ENCODE data around the gene GTSF1L.

Gene GTSF1L

DNA sequence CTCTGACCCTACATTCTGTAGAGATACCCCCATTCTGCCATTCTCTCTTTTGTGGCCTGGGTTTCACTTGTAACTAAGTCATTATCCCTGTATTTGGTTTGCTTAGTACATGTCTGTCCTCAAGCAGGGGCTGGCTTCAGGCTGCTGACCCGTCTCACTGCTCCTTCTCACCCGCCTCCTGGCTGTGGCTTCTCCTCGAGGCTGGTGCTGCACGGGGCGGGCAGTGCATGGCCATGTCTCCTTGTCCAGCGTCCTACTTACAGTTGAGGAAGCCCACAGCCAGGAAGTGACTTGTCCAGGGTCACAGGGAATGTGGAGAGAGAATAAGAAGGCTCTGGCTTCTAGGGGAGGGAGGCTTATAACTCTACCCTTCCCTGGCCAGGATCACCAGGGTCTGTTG, 11.3 kb downstream of the GTSF1L start:
- DNase-seq: no peak

DNA sequence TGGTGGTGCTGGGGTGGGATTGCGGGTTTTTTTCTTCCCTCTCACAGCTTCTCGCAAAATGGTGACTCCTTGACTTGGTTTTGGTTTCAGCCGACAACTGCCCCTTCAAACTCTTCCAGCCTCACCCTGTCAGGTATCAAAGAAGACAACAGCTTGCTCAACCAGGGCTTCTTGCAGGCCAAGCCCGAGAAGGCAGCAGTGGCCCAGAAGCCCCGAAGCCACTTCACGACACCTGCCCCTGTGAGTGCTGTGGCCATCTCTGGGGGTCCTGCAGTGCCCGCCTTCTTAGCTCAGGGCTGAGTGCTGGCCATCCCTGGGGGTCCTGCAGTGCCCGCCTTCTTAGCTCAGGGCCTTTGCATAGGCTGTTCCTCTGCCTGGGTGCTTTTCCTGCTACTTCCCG, 11.8 kb downstream of the GTSF1L start:
- no peak for DNase-seq

DNA sequence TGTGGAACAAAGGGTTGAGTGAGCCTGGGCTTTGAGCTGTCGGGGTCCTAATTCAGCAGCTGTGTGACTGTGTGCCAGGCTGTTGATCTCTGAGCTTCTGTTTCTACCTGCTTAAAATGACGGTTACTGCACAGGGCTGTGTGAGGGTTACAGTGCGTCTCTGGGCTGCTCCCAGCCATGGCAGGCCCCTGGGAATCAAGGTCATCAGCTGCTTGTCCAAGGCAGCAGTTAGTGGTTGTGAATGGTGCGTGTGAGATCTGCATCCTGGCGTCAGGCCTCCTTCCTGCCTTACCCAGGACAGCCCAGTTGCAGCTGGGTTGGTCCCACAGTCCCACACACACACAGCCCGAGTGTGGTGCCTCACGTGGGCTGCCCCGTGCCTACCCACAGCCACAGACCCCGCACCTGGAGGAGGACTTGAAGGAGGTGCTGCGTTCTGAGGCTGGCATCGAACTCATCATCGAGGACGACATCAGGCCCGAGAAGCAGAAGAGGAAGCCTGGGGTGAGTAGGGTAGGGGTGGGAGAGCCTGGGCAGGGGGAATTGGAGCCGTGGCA, 15.6 kb downstream of the GTSF1L start:
- no peak for DNase-seq

DNA sequence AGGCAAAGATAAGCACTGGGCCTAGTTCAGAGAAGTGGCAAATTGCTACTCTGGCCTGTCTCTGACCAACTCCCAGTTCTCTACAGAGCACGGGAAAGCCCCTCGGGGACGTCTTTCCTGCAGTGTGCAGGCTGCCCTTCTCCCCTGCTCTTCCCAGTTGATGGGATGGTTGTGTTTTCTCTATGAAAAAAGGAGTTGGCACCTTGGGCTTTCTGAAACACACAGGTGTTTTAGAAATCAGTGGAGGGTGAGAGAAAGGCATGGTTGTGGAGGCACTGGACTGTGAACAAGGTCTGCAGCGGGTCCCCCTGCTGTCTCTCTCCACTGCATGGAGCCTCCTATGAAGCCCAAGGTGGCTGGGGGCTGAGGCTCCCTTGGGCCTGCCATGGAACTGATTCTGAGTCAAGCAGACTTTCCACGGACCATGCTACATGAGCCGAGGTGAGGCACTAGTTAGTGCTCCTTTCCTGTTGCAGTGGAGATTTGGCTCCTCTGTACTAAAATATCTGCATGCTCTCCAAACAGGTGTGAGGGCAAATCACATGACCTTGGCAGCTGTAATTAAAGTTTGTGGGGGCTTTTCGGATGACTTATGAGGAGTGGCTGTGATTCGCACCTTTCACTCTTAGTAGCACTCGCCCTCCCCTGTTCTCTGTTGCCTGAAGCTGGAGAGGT, 16.3 kb downstream of the GTSF1L start:
- no peak for DNase-seq

DNA sequence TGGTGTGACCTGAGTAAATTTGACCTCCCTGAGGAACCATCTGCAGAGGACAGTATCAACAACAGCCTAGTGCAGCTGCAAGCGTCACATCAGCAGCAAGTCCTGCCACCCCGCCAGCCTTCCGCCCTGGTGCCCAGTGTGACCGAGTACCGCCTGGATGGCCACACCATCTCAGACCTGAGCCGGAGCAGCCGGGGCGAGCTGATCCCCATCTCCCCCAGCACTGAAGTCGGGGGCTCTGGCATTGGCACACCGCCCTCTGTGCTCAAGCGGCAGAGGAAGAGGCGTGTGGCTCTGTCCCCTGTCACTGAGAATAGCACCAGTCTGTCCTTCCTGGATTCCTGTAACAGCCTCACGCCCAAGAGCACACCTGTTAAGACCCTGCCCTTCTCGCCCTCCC, 24.3 kb downstream of the GTSF1L start:
- no peak for DNase-seq

DNA sequence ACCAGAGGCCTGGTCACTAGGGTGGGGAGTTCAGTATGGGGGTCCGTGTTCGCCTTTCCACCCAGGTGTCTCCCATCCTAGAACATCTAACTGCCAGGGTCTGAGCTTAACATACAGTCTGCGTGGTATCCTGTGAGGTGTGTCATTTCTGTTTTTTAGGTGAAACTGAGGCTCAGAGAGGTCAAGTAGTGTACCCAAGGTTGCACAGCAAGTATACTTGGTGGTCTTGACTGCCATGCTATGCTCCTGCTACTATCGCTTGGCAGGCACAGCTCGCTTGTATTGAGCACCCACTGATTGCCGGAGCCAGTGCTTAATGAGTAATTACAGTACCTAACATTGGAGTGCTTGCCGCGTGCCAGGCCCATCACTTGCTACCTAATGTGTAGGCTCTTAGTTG, 26.2 kb downstream of the GTSF1L start:
- no peak for DNase-seq

DNA sequence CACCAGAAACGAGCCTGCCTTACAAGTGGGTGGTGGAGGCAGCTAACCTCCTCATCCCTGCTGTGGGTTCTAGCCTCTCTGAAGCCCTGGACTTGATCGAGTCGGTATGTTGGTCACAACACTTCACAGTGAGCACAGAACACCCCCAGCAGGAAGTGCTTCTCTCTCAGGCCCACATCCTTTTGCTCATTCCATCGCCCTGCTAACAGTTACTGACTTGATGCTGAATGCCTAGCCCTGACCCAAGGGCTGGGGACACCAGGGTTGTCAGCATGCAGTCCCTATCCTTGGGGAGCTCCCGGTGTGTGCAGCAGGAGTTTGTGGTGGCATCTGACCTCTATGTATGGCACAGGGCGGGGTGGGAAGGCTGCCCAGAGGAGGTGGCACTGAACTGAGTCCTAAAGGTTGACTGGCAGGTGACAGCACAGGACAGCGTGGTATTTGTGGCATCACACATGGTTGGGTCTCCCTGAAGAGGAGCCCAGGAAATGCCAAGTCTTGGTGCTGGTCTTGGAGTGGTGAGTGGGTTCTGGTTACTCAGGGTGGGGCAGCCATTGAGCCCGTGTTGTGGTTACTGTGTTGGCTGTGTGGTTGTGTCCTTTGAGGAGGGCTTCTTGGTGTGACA, 26.7 kb downstream of the GTSF1L start:
- DNase-seq: no peak

DNA sequence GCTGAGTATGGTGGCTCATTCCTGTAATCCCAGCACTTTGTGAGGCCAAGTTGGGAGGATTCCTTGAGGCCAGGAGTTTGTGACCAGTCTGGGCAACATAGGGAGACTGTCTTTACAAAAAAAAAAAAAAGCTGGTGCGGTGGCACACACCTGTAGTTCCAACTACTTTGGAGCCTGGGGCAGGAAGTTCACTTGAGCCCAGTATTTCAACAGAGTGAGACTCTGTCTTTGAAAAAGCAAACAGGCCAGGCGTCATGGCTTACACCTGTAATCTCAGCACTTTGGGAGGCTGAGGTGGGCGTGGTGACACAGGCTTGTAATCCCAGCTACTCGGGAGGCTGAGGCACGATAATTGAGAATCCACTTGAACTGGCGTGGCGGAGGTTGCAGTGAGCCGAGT, 31.2 kb downstream of the GTSF1L start:
- DNase-seq: no peak

DNA sequence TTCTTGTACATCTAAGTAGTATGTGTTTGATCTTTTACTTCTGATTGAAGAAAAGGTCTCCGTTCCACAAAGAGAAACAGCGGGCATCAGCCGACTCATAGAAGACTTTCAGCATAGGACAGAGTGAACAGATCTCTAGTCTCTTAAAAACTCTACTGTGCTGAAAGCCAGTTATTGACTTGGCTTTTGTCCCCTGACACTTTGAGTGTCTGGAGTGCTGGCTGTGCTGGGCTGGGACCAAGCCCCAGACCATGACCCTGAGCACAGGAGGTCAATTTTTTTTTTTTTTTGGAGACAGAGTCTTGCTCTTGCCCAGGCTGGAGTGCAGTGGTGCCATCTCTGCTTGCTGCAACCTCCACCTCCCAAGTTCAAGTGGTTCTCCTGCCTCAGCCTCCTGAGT, 32.0 kb downstream of the GTSF1L start:
- no peak for DNase-seq

DNA sequence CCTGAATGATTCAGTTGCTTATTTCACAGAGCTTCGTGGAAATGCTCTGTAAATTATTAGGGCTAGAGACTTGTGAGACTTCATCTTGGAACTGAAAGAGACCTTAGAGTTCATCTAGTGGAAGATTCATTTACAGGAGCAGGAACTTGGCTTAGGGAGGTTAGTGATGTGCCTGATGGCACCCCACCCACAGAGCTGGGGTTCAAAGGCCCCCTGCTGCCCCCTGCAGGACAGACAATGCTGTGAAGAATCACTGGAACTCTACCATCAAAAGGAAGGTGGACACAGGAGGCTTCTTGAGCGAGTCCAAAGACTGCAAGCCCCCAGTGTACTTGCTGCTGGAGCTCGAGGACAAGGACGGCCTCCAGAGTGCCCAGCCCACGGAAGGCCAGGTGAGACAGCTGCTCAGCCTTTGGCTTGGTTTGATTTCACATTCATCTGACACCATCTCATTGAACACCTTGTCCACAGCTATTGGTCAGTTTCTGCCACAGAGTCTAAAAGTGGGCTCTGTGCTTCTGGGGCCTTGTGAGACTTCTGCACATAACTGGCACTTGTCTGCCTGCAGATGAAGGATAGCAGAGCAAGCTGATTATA, 34.8 kb downstream of the GTSF1L start:
- peak; percentile 53 to 71 for DNase-seq

DNA sequence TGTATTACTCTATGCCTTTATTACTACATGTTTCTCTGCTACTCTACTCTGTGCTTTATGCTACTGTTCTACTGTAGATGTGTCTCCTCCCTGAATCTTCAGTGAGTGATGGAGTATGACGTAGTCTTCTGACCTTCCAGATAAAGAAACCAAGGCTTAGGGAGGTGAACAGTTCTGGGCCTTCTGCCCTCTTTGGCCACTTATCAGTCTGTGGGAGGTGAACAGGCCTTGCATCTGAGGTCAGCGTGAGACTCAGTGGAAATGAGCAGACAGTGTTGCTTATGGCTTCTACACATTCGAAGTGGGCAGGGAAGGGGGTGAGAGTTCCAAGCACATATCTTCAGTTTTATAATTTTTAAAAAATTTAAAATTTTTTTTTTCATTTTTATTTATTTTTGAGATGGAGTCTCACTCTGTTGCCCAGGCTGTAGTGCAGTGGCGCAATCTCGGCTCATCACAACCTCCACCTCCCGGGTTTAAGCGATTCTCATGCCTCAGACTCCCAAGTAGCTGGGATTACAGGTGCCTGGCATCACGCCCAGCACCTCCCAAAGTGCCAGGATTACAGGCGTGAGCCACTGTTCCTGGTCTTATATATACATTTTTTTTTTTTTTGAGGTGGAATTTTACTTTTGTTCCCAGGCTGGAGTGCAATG, 35.7 kb downstream of the GTSF1L start:
- DNase-seq: no peak

DNA sequence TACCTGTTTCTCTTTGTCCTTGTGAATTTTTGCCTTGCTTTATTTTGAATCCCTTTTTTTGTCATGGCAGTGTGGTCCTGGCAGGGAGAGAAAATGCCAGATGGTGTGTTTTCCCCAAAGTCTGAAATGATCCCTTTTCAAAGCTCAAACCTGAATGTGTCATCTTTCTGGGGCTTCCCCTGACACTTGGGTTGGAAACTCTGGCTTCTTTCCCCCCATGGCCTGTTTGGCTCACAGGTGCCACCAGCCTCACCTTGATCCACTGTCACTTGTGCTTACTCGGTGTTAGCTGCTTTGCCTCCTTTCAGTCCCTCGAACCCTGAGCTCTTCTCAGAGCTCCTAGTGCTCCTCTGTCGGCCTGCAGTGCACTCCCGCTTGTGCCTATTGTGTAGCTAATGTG, 37.6 kb downstream of the GTSF1L start:
- no peak for DNase-seq

DNA sequence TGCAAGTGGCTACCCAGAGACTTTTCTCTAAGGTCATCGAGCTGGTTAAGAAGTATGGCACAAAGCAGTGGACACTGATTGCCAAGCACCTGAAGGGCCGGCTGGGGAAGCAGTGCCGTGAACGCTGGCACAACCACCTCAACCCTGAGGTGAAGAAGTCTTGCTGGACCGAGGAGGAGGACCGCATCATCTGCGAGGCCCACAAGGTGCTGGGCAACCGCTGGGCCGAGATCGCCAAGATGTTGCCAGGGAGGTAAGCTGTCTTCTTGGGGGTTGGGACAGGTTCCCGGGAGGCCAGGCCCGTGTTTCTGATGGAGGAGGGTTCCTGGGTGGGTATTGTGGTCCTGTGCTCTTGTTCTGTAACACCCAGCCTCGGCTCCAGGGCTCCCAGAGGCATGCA, 40.0 kb downstream of the GTSF1L start:
- DNase-seq: no peak

DNA sequence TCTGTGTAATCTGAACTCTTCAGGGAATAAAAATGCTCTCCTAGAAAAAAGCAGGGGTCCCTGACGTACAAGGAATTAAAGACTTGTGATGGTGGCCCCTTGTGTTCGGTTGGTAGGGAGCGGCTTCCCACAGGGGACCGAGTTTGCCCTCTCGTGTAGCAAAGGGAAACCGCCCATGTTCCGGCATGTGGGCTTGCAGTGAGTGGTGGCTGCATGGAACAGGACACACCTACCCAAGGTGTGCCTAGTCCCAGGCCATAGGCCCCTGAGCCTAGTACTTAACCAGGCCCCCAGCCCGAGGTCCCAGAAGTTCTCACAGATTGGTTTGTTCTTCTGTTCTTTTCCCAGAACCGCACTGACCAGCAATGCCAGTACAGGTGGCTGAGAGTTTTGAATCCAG, 44.4 kb downstream of the GTSF1L start:
- no peak for DNase-seq

DNA sequence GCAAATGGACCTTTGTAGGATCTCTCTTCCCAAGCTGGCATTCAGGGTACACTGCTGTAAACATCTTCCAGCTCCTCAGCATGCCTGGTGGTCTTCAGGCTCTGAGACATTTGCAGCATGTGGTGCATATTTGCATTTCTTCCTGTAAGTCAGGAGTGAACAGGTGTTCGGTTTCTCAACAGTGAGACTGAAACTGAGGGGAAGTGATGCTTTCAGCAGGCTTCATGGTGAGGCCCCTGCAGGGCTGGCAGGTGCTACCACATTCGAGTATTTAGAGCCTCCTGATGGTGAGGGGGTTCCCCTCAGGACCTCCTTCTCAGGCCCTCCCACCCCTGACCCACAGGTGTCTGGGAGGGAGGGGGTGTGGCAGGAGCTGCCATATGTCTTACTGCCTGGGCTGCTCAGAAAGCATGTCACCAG, 44.8 kb downstream of the GTSF1L start:
- no peak for DNase-seq

DNA sequence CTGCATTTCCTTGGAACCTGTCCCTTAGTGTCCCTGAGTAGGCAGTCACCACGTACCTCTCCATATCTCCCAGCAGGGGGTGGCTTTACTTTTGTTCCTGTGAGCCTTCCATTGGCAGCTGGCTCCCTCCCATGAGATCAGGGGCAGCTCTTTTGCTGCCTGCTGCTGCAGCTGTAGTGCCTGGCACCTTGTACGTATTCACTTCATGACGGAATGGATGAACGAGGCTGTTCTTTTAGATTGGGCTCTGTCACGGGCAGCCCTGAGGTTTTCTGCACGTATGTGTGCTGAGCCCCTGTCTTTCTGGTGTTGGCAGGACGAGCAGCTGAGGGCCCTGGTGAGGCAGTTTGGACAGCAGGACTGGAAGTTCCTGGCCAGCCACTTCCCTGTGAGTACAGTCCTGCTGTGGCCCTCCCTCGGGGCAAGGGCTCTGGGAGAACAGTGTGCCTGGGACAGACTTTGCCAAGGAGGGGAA, 45.3 kb downstream of the GTSF1L start:
- no peak for DNase-seq

DNA sequence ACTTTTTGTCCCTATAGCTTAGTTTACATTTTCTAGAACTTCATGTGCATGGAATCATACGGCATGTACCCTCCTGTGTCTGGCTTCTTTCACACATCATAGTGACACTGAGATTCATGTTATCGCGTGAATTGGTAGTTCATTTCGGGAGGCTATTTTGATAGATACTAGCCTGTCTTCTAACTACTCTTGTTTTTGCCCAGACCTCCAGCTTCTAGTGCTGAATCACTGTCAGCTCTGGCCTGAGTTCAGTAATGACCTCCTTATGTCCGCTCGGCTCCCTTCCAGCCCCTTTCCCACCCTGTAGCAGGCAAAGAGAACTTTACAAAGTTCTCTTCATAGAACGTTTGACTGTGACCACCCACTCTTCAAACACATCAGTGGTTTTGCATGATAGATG, 45.8 kb downstream of the GTSF1L start:
- DNase-seq: no peak

DNA sequence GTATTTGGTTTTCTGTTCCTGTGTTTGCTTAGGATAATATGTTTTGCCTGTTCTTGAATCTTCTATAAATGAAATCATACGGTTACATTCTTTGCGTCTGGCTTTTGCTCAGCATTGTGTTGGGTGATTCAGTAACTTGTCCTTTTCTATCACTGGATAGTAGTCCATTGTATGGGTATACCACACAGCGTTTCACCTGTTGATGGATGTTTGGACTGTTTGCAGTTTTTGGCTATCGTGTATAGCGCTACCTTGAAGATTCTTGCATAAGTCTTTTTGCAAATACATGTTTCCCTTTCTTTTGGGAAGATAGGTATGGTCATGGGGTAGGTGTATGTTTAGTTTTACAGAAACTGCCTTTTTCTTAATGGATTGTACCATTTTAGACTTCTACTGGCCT, 50.4 kb downstream of the GTSF1L start:
- no peak for DNase-seq

All from inflammatory macrophage (primary cell).